GM21367 (cell line): Measurements from ENCODE around the gene ARL8A.
"Not testable (repeated sequence)": the region's sequence is repeated elsewhere in the genome, so short reads cannot be mapped to it uniquely, and the experiment has no call there.

Experiments
- ATAC-seq: cut with Tn5 transposase; IDR thresholded peaks from one replicate; pipeline ENCODE4 v1.9.1; 2021; ENCODE audit not compliant: unreplicated experiment

The ARL8A gene

GRCh38 chr1:202143011-202143767, 1.3 kb downstream of the ARL8A start:
- peak; percentile 34 for ATAC-seq

GRCh38 chr1:202141468-202141867, 3.1 kb downstream of the ARL8A start:
- ATAC-seq: not testable (repeated sequence)

DNA sequence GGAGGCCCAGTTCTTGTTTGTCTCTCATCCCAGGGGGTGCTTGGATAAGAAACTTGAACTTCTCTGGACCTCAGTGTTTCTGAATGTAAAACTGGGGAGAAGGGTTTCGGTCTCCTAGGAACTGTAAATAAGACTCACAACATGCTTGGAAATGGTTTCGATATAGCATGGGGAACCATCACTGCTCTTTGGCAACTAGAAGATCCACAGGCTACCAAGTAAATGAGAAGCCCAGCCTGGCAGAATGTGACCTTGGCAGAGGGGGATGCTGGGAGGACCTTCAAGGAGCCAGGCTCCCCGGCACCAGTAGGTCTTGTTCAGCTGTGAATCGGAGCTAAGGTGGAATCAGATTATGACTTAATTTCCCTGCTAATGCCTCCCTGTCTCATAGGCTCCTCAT, 3.7 kb downstream of the ARL8A start:
- ATAC-seq: no peak

GRCh38 chr1:202135221-202135721, 9.3 kb downstream of the ARL8A start:
- no peak for ATAC-seq

- no peak for ATAC-seq
These were observed 9.8 kb downstream of the ARL8A start for GRCh38 chr1:202134645-202135172.

DNA sequence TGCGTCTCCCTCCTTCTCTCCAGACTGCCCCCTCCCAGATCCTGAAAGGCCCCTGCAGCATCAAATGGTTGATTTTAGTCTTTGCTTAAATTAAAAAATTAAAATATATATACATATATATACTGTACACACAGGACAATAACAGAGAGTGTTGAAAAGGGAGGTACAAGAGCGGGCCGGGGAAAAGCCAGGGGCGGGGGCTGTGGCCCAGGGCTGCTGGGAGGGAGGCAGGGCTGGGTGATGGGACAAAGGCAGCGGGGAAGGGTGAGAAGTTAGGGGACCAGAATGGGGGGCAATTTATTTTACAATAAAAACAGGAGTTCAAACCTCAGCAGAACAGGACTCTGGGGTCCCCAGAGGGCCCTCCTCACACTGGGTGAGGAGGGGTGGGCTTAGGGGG, 10.5 kb downstream of the ARL8A start:
- no peak for ATAC-seq

DNA sequence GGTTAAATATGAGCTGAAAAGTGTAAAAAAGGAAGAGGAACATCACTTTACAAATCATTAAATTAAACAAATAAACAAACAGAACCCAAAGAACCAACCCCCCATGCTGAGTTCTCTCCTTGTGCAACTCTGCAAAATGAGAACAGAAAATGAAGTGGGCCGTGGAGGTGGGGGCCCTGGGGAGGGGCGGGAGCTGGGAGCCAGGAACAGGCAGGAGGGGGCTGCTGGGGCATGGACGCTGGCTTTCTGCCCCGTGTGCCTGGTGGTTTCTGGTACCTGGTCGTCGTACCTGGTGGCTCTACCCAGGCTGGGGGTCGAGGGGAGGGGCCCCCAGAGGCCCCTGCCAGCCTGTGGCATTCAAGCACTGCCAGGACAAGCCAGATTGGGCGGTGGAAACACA, 11.0 kb downstream of the ARL8A start:
- no peak for ATAC-seq

DNA sequence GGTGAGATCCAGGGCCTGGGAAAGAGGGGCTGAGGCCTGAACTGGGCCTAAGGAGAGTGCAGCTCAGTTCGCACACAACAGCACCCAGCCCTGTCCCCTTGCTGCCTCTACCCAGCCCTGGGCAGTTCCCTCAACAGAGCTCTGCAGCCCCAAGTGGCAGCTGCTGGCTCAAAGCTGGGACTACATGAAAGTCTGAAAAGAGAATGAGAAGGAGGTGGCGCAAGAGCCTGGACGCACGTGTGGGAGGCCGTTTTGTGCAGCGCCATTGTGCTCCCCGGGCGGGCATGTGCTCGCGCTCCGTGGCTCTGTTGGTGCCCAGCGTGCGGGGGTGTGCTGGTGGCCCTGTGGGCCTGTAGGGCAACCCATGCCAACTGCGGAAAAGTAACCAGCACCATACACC, 11.5 kb downstream of the ARL8A start:
- ATAC-seq: no peak

GRCh38 chr1:202131956-202132821, 12.3 kb downstream of the ARL8A start:
- ATAC-seq: no peak

DNA sequence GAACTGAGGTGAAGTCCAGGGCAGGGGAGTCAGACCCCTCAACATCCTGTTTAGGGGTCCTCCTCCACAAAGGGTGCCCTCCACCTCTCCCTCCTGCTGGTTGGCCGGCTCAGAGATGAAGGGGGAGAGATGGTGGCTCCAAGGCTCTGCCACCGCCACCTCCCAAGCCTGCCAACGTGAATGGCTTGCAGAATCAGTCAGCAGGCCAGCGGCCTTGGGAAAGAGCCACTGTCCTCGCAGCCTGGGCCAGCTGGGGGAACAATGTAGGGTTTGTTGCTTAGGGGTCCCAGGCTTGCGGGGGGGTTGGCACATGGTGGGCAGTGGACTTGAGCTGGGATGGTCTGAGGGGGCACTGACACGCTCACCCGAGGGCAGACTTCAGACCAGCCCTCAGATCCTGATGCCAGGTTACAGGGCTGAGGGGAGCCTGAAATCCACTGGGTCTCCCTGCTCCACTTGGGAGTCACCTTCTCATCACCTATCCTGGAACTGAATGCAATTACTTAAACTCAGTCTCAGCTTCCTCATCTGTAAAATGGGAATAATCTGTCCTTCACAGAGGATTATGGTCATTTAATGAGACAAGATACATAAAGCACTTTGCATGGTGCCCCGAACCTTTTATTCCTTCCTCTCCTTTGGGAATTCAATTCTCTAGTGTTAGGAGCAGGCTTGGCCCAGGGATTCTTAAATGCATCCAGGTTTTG, 13.6 kb downstream of the ARL8A start:
- ATAC-seq: no peak

- no peak for ATAC-seq
These were observed 14.2 kb downstream of the ARL8A start for GRCh38 chr1:202130297-202130721.

GRCh38 chr1:202129453-202130296, 14.9 kb downstream of the ARL8A start:
- no peak for ATAC-seq

DNA sequence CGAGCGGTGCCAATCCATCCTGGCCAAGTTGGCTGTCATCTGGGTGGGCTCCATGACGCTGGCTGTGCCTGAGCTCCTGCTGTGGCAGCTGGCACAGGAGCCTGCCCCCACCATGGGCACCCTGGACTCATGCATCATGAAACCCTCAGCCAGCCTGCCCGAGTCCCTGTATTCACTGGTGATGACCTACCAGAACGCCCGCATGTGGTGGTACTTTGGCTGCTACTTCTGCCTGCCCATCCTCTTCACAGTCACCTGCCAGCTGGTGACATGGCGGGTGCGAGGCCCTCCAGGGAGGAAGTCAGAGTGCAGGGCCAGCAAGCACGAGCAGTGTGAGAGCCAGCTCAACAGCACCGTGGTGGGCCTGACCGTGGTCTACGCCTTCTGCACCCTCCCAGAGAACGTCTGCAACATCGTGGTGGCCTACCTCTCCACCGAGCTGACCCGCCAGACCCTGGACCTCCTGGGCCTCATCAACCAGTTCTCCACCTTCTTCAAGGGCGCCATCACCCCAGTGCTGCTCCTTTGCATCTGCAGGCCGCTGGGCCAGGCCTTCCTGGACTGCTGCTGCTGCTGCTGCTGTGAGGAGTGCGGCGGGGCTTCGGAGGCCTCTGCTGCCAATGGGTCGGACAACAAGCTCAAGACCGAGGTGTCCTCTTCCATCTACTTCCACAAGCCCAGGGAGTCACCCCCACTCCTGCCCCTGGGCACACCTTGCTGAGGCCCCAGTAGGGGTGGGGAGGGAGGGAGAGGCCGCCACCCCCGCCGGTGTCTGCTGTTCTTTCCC, 16.5 kb downstream of the ARL8A start:
- no peak for ATAC-seq

DNA sequence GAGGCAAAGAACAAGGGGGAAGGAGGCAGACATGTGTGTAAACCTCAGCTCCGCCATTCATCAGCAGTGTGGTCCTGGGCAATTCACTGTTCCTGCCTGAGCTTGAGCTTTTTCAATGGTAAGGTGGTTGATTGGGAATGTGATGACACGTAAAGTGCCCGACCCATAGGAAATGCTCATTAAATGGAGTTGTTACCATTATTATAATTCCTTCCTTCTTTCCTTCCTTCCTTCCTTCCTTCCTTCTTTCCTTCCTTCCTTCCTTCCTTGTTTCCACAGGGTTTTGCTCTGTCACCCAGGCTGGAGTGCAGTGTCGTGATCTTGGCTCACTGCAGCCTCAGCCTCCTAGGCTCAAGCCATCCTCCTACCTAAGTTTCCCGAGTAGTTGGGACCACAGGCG, 17.5 kb downstream of the ARL8A start:
- no peak for ATAC-seq

DNA sequence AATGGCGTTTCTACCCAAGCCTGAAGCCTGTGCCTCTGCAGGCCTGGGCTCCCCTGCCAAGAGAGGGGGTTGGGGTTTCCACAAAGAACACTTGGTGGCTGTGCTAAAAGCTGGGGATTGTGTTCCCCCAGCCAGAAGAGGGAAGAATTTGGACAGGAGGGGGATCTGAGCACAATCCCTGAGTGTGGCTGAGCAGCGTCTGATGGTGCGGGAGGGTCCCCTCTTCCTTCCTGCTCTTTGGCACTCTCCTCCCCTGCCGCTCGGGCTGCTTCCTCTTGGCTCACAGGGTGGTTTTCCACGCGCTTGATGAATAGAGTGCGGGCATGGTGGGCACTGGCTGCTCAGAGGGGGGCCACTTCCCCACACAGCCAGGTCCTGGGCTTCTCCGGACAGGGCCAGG, 18.1 kb downstream of the ARL8A start:
- ATAC-seq: no peak

DNA sequence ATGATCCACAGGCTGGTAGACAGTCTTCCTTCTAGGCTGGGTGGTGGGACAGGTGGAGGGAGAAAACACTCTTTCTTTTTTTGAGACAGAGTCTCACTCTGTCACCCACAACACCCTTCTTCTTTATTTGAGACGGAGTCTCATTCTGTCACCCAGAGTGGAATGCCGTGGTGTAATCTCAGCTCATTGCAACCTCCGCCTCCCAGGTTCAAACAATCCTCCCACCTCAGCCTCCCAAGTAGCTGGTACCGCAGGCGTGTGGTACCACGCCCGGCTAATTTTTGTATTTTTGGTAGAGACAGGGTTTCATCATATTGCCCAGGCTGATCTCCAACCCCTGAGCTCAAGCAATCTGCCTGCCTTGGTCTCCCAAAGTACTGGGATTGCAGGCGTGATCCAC, 18.9 kb downstream of the ARL8A start:
- no peak for ATAC-seq

- ATAC-seq: no peak
These were observed 20.4 kb downstream of the ARL8A start for GRCh38 chr1:202124142-202124541.

DNA sequence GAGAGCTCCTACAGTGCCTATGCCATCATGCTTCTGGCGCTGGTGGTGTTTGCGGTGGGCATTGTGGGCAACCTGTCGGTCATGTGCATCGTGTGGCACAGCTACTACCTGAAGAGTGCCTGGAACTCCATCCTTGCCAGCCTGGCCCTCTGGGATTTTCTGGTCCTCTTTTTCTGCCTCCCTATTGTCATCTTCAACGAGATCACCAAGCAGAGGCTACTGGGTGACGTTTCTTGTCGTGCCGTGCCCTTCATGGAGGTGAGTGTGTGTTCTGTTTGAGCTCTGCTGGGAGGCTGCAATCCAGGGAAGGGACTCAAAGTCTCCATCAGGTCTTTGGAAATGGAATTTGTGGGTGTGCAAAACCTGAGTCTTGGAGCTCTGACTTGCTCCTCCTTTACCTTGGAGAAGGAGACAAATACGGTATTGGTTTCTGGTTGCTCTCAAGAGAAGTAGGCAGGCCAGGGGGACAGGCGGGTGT, 21.2 kb downstream of the ARL8A start:
- no peak for ATAC-seq

DNA sequence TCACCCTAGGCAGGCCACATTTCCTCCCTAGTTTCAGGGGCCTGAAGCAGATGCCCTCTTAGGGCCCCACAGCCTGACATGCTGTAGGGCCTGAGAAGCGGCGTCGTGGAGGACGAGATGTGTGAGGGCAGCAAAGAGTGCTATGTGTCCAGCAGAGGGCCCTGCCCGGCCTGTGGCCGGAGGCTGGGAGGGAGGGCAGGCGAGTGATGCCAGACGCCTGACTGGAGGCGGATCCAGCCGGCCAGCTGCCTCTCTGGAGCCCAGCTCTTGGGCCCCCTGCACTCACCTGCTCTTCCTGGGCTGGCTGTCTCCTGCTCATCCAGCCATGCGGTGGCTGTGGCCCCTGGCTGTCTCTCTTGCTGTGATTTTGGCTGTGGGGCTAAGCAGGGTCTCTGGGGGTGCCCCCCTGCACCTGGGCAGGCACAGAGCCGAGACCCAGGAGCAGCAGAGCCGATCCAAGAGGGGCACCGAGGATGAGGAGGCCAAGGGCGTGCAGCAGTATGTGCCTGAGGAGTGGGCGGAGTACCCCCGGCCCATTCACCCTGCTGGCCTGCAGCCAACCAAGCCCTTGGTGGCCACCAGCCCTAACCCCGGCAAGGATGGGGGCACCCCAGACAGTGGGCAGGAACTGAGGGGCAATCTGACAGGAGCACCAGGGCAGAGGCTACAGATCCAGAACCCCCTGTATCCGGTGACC, 21.8 kb downstream of the ARL8A start, which contains the start of gene GPR37L1:
Gene GPR37L1 (plus strand): TSS at position 279 of the 697 bp plus-strand sequence. CDS start 47 bp downstream, at position 326.
- no peak for ATAC-seq
